Brain microvascular endothelial cell (primary cell): ENCODE results near the gene PKHD1.
"Not testable (repeated sequence)": the region's sequence is repeated elsewhere in the genome, so short reads cannot be mapped to it uniquely, and the experiment has no call there.

ENCODE experiments used
- DNase-seq: peaks from one replicate; pipeline ENCODE4 v3.0.0-alpha.2; 2020
- H3K27ac ChIP-seq: fragments of 250-450 bp; sonication (Bioruptor Pico); 2 replicates; pipeline ENCODE4 v1.5.1; 2020; ENCODE audit warnings: mild to moderate bottlenecking, moderate library complexity
- H3K27me3 ChIP-seq: fragments of 250-450 bp; sonication (Bioruptor Pico); replicated peaks from 2 replicates; pipeline ENCODE4 v1.5.1; 2020; ENCODE audit warnings: mild to moderate bottlenecking
- H3K36me3 ChIP-seq: fragments of 250-450 bp; sonication (Bioruptor Pico); replicated peaks from 2 replicates; pipeline ENCODE4 v1.5.1; 2020; ENCODE audit warnings: mild to moderate bottlenecking
- H3K4me3 ChIP-seq: 2 replicates; pipeline ENCODE4 v1.5.1; 2011; ENCODE audit warnings: low read depth, mild to moderate bottlenecking, control low read depth, low read length, moderate library complexity
- in situ Hi-C: cut with HindIII; loops from 2 replicates; pipeline ENCODE4 v1.10.0; 2017; ENCODE audit warnings: low sequenced_read_pairs, low pct_ligation_motif_present
- TF ChIP-seq, protein P1 (sequence below): IDR thresholded peaks from 2 replicates; pipeline ENCODE4 v1.5.1; 2011; ENCODE audit warnings: low read depth, mild to moderate bottlenecking, moderate library complexity, low read length, control low read depth, inconsistent platforms; ENCODE audit errors: missing control alignments

Gene PKHD1

DNA sequence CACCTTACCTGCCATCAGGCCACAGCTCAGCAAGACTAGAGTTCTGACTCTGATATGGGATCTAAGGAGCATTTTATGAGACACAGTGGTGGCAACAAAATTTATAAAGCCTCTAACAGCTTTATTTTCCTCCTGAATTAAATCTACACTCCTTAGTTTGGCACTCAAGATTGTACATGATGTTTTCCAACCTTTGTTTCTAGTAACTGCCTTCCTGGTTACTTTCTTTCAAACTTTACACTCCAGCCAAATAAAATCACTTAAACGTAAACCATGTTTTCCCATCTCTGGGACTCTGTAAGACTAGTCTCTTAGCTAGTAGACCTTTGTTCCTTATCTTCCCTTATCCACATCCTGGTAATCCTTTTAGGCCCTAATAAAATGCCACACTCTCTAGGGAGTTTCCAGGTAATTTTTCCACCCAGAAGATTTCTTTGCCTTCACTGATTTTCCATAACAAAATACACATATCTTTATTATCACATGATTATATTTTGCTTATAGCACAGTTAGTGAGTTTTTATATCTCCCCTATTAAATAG, 92.1 kb downstream of the PKHD1 start:
- TF ChIP-seq, protein P1, sequence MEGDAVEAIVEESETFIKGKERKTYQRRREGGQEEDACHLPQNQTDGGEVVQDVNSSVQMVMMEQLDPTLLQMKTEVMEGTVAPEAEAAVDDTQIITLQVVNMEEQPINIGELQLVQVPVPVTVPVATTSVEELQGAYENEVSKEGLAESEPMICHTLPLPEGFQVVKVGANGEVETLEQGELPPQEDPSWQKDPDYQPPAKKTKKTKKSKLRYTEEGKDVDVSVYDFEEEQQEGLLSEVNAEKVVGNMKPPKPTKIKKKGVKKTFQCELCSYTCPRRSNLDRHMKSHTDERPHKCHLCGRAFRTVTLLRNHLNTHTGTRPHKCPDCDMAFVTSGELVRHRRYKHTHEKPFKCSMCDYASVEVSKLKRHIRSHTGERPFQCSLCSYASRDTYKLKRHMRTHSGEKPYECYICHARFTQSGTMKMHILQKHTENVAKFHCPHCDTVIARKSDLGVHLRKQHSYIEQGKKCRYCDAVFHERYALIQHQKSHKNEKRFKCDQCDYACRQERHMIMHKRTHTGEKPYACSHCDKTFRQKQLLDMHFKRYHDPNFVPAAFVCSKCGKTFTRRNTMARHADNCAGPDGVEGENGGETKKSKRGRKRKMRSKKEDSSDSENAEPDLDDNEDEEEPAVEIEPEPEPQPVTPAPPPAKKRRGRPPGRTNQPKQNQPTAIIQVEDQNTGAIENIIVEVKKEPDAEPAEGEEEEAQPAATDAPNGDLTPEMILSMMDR = no peak
- Histone ChIP-seq H3K27me3 (no peaks in the 10 kb centered on the region), H3K36me3 (no peaks in the 10 kb centered on the region), H3K27ac (no peak overlapping the region), H3K4me3 (no peak overlapping the region)
- no peak for DNase-seq
- in situ Hi-C loops = no loop called here

DNA sequence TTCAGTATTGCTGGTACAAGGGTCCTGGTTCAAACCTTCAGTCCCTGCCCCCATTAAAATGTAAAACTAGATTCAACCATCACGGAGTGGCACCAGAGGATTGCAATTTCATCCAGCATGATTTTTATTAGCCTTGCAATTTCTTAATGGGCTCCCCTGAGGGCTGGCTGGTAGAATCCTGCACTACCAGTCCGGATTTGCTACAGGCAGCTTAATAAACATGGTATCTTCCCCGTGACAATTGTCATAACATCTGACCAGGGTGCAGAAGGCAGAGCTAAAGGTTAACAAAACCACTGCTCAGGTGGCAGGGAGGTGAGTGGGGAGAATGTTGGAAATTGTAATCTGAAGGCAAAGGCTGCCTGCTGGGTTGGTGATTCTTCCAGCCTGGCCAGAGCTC, 94.5 kb downstream of the PKHD1 start:
- Histone ChIP-seq H3K4me3 (no peak overlapping the region), H3K36me3 (no peaks in the 10 kb centered on the region), H3K27ac (no peak overlapping the region), H3K27me3 (no peaks in the 10 kb centered on the region)
- TF ChIP-seq, protein P1 = no peak
- in situ Hi-C loops = no loop called here
- no peak for DNase-seq

DNA sequence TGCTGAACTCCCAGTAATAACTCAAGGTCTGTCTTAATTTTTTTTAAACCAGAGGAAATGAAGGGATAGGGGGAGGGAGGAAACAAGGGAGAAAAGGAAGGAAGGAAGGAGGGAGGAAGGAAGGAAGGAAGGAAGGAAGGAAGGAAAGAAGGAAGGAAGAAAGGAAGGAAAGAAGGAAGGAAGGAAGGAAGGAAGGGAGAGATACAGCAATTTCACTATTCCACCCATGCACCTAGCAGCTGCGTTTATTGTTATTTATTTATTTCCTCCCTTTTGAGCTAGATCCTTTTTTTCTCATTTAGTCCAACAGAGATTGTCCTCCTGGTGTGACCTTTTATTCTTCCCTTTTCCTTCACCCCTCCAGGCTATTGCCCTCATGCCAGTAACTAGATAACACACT, 97.6 kb downstream of the PKHD1 start:
- in situ Hi-C loops = no loop called here
- TF ChIP-seq, protein P1 = no peak
- Histone ChIP-seq H3K36me3 (no peaks in the 10 kb centered on the region), H3K27me3 (no peaks in the 10 kb centered on the region), H3K27ac (no peak overlapping the region), H3K4me3 (no peak overlapping the region)
- DNase-seq = no peak

DNA sequence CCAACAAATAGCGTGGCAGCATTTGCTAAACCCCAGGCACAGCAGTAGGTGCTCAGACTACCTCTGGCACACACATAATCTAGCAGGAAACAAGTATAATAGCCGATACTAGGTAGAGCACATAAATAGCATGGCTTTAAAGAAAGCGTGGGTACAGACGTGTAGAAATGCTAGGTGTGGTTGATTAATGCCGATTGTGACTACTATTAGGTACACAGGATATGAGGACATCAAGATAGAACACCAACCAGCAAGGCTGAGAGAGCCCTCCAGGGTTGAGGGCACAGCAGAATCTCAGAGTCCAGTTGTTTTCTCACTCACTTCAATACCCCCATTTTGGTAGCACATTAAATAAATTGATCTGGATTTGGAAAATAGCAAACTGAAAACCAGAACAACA, 100.5 kb downstream of the PKHD1 start:
- in situ Hi-C loops = no loop called here
- Histone ChIP-seq H3K36me3 (no peaks in the 10 kb centered on the region), H3K4me3 (no peak overlapping the region), H3K27ac (no peak overlapping the region), H3K27me3 (no peaks in the 10 kb centered on the region)
- TF ChIP-seq, protein P1 = no peak
- no peak for DNase-seq

DNA sequence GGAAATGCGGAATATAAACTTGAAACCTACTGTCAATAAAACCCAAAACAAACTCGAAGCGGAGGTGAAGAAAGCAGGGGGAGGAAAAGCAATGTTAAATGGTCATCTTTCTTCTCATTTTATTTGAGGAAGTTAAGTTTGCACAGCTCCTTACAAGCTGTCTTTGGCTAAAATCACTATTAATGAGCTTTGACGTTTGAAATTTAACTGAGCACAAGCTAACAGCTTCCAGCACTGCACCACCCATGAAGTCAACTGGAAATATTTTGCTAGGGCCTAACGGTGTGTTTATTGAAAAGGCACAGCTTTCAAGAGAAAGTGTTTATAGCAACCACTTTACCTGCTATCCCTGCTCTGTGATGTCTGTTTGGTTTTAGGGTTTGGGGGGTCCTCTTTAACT, 103.8 kb downstream of the PKHD1 start:
- Histone ChIP-seq H3K27me3 (no peaks in the 10 kb centered on the region), H3K4me3 (no peak overlapping the region), H3K36me3 (no peaks in the 10 kb centered on the region), H3K27ac (no peak overlapping the region)
- TF ChIP-seq, protein P1 = no peak
- in situ Hi-C loops = no loop called here
- no peak for DNase-seq

DNA sequence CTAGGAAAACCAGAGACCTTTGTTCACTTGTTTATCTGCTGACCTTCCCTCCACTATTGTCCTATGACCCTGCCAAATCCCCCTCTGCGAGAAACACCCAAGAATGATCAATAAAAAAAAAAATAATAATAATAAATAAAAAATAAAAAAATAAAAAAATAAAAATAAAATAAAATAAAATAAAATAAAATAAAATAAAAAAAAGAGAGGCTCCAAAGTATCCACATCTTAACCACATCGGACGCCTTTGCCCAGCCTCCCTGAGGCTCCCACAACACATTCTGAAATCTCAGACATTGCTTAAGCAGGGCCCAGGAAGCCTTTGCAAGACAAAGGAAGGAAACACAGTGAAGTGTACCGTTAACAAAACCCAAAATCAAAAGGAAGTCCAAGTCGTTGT, 104.7 kb downstream of the PKHD1 start:
- DNase-seq, H3K27me3 ChIP-seq, H3K36me3 ChIP-seq, H3K27ac ChIP-seq, in situ Hi-C loops, H3K4me3 ChIP-seq: not testable (repeated sequence)
